ENCODE results near the gene DISC1.
"Not testable (repeated sequence)": the region's sequence is repeated elsewhere in the genome, so short reads cannot be mapped to it uniquely, and the experiment has no call there.

Gene DISC1

DNA sequence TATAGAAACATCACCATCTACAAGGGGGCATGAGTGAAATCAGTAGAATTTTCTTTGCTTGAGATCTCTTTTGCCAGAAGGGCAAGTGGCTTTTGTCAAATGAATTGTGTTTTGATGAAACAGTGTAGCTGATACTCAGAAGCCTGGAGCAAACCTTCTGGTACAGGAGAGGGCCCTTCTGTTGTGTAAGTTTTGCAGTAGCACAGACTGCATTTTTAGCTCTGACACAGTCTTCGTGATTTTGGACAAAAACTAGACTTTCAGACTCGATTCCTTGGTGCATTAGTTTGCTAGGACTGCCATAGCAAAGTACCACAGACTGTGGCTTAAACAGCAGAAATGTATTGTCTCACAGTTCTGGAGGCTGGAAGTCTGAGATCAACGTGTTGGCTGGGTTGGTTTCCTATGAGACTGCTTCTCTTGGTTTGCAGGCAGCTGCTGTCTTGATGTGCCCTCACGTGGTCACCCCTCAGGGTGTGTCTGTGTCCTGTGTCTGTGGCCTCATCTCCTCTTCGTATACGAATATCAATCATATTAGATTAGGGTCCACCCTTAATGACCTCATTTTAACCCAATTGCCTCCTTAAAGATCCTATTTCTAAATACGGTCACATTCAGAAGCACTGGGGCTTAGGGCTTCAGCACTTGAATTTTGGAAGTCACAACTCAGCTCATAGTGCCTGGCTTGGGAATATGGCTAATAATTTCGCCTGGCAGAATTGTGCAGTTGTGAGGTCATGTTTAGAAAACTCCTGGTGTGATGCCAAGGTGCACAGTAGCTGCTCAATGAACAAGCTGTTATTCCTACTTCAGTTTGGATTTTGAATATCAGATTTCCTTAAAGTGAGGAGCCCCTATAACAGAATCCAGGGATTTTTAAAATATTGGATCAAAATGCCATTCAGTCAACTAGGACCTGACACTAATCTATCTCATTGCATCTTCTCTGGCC is 21.2 kb upstream of the DISC1 start:
- no peak for DNase-seq (ENCODE audit: low spot score)

DNA sequence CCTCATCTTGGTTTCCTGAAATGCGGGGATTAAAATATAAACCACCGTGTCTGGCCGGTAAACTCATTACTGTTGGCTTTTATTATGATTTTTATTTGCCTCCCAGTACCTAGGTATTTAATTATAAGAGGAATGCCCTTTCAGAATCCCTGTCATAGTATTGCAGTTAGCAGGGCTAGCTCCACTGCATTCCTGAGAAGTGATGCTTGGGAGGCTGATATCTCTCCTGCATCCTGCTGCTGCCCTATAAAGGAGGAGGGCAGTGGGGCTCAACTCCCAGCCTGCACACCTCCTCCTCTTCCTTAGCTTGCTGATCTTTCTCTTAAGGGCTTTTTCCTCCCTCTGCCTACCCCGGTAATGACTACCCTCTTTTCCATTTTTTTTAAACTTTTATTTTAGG is 19.9 kb upstream of the DISC1 start:
- DNase-seq (ENCODE audit: low spot score): no peak

DNA sequence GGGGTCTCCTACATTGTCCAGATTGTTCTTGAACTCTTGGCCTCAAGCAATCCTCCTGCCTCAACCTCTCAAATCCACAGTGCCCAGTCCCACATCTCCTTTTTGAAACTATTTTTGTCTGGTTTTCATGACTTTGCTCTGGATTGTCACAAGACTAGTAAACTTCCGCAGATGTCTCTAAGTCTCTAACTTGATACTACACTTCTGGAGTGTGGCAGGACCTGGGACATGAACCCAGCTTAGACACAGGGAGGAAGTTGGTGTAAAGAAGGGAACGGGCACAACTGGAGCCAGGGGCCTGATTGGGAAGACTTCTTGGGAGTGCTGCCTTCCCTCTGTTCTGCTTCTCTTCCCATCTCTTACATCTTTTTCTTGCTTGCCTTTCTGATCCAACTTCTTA is 16.2 kb upstream of the DISC1 start:
- no peak for DNase-seq (ENCODE audit: low spot score)

DNA sequence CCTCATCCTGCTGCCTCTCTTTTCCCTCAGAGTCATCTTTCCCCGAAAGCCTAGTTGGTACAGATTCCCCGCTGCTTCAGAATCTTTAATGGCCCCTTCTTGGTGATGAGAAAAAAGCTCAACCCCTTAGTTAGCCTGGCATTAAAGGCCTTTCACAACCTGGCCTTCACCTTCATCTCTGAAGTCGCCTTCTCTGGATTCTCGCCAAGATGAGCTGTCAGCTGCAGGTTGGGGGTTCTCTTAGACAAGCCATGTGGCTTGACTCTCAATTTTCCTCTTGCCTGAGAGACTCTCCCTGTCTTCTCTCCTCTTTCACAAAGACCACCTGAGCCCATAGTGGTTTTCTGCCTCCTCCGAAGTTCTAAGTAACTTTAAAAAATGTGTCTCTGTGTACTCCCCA is 15.5 kb upstream of the DISC1 start:
- DNase-seq (ENCODE audit: low spot score): no peak

DNA sequence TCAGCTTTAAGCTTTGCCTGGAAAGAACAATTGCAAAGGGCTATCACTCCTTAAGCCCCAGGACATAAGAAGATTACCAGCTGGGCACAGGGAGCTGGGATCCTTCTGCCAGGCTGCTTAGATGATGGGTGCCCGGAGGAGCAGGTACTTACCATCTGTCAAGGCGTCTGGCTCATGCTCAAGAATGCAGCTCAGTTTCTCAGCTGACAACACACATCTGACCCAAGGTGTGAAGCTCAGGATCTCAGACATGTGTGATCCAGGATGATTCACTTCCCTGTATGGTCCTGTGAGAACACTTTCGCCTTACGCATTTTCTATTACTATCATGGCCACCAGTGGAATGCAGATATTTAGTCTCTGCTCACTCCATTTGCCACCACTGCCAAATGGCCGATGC is 14.7 kb upstream of the DISC1 start:
- no peak for DNase-seq (ENCODE audit: low spot score)

DNA sequence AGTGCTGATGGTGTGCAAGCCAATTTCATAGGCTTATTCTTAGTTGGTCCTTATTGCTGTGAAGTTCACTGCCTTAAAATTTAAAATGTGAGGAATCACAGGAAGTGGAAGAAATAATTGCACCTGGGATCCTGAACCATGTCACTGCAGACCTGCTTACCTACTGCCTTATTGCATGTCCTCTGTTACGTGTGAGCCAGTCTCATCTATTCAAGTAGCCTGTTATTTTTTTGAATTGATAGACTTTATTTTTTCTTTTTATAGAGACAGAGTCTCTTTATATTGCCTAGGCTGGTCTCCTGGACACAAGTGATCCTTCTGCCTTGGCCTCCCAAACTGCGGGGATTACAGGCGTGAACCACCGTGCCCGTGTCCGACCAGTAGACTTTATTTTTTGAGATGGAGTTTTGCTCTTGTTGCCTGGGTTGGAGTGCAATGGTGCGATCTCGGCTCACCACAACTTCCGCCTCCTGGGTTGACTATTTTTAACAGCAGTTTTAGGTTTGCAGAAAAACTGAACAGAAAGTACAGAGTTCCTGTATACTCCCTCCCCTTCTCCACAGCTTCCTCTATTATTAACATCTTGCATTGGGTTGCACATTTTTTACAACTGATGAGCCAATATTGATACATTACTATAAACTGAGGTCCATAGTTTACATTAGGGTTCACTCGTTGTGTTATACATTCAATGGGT is 14.0 kb upstream of the DISC1 start:
- DNase-seq (ENCODE audit: low spot score): no peak

DNA sequence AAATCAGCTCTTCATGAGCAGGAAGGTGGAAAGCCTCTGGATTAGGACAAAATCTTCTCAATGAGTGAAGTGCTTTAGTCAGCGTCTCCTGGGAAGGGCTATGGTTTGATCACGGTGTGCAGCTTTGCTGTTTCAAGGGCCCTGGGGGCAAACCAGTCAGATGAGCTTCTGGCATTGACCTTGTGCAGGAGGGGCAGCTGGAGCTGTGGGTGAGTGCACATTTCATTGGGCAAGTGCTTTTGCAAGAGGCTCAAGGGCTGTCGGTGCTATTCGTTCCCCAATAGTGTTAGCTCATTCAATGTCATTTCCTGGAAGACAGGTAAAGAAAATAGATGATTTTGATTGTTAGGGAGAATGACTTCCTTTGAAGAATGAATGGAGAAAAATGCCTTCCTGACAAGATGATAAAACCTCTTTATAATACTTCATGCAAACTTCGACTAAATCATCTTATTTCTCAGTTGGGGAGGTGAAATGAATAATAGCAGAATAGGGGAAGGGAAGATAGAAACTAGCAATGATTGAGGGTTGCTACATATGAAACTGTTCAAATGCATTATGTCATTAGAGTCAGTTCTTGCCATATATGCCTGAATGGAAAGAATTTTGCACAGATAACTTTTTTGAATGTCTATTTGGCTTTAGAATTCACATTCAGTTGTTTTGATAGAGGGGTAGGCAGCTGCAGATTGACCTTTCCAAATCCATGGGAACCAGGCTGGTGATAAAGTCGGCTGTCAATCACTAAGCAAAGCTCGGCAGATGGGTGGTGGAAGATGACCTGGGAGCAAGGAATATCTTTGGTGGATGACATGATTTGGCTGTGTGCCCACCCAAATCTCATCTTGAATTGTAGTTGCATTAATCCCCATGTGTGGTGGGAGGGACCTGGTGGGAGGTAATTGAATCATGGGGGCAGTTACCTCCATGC is 12.9 kb upstream of the DISC1 start:
- no peak for DNase-seq (ENCODE audit: low spot score)

GRCh38 chr1:231616667-231617066 is 9.9 kb upstream of the DISC1 start:
- DNase-seq (ENCODE audit: low spot score): no peak

- DNase-seq (ENCODE audit: low spot score): no peak
These were observed 7.9 kb upstream of the DISC1 start for GRCh38 chr1:231618609-231619256.

DNA sequence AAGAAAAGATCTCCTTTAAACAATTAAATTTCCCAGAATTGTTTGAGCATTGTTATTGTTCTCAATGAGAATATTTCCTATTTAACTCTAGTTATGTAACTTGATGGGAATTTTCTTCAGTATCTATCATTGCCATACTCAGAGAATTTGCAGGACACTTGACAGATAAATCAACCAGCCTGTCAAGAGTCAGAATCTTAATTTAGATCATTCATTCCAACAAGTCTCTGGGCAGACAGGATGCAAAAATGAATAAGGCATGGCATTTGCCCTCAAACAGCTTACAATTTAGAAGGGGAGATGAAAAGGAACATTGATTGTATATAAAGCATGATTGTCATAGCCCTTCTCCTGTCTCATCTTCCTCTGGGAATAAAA is 7.3 kb upstream of the DISC1 start:
- no peak for DNase-seq (ENCODE audit: low spot score)

GRCh38 chr1:231625042-231625441 is 1.5 kb upstream of the DISC1 start:
- not testable (repeated sequence) for DNase-seq (ENCODE audit: low spot score)

DNA sequence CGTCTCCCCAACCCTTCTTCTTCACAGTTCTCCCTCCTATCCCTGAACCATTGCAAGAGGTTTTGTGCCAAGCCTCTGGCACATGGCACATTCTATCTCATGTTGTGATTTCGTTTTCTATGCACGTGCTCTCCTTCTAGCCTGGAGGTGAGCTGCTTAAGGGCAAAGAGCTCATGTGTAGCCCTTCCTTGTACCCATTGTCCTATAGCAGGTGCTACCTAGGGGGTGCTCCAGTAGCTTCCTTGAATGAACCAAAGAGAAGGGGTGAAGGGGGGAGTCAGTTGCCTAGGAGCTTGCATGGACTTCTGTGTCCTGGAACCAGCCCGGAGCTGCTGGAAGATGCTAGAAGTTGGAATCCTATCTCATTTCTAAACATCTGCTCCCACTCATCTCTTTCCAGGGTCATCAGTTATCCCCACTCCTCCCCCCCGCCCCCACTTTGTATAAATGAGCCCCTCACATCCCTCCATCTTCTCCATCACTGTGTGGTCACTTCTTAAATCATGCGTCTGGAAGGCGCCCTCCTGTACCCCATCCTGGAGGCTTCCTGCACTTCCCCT is 535 bp upstream of the DISC1 start:
- DNase-seq (ENCODE audit: low spot score): no peak

DNA sequence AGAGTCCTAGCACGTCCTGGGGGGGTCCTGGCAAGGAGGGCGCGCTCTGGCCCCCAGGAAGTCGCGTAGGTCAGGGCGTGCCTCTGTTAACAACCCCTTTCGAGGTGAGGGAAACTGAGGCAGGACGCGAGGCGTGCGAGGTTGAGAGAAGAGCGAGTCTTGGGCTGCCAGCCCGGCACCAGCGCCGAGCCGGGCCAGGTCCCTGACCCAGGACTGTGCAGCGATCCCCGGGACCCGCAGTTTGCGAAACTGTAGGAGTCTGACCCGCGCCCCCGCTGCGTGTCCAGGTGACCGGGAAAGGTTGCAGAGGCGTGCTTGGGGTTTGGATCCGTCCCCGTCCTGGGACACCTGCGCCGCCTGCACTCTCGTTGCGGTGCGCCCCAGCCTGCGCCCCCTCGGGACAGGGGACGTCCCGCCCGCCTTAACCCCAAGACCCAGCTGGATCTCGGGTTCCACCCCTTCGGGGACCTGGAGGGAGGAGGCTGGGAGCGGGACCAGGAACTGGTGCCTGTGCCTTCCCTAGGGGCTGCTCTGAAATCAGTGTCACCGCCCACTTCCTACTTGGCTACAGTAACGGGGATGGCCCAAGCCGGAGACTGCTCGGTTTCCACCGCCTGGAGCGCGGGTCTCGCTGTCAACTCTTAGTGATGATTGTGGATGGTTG is 493 bp downstream of the DISC1 start:
- peak; percentile 50 for DNase-seq (ENCODE audit: low spot score)

DNA sequence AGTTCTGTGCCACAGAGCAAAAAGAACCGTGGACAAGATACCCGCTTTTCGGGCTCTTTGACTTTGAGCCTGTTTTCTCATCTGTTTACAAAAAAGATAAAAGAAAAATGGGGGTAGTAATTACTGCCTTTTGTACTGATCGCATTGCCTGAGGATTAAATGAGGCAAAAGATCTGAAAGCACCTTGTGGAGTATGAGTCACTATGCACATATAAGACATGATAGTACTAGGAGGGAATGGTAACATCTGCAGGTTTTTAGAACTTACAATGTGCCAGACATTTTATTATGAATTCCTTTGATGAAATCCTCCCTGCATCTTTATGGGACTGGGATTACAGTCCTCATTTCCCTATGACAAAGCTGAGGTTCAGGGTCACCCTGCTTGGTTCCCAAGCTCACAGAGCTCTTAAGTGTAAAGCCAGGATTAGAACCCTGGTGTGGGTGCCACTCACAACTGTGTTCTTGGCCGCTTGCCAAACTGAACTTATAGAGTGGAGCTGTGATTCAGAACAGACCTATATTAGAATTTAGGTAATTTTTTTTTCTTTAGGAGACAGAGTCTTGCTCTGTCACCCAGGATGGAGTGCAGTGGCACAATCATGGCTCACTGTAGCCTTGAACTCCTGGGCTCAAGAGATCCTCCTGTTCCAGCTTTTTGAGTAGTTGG is 1.8 kb downstream of the DISC1 start:
- no peak for DNase-seq (ENCODE audit: low spot score)

GRCh38 chr1:231629132-231629531 is 2.5 kb downstream of the DISC1 start:
- DNase-seq (ENCODE audit: low spot score): no peak

DNA sequence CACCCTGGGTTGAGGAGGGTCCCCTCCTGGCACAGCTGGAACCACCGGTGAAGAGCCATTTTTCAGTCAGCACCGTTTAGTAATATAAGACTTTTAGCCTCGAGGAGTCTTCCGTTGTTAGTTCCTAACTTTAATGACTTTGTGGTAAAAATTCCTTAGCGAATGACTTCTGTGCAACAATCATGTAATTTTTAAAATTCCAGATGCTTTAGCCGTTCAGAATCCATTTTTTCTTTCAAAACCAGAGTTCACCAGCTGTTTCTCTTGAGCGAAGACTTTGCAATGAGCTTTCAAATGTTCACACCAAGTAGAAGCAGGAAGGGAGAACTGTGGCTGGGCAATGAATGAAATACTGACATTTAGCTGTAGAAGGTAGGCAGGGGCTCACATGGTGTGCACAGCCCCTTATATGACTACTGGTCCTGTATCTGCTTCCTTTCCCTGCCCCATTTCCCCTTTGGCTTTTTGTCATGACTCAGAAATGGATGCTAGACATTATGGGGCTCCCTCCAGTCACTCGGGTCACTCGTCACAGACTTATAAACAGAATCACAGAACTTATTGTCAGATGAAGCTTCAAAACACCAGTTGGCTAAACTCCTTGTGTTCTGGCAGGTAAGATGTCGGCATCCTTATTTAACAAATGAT is 4.1 kb downstream of the DISC1 start:
- DNase-seq (ENCODE audit: low spot score): no peak

GRCh38 chr1:231631717-231632116 is 5.1 kb downstream of the DISC1 start:
- no peak for DNase-seq (ENCODE audit: low spot score)

- no peak for DNase-seq (ENCODE audit: low spot score)
These were observed 5.5 kb downstream of the DISC1 start for GRCh38 chr1:231632119-231632518.

DNA sequence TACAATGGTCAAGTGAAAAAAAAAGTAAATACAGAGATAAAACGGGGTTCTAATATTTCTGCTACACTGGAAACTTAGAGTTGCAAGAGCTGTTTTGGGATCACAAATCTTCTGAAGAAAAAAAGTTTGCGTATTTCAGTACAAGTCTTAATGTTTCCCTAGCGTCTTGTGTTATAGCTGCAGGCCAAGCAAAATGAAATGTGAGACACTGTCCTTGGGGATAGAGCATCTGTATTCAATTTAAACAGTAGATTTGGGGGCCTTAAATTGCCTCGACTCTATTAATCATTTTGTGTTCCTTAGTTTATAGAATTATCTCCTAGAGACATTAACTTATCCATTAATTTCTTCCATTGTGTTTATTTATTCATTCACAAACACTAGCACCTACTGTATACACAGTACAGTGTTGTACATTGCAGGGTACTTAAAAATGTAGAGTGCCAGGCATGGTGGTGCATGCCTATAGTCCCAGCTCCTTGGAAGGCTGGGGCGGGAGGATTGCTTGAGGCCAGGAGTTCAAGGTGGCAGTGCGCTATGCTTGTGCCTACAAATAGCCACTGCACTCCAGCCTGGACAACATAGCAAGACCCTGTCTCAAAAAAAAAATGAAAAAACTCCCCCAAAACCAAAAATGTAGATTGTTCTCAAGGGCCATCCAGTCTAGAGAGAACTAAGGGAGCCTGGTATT is 7.9 kb downstream of the DISC1 start:
- no peak for DNase-seq (ENCODE audit: low spot score)
